Right lung (tissue), 10 donors: ENCODE results near the gene MYH15. TPM values are rescaled to one million over a fixed set of nuclear protein-coding genes. Genes with fewer than 3 reads are reported as not detected.

Source experiments
- DNase-seq, 2 donors: peaks; one replicate each; pipeline ENCODE4 v3.0.0-alpha.2; 2013
- long read RNA-seq, 8 donors: transcript quantifications; one replicate each; lab custom pipeline, GENCODE V29; 2026
- polyA plus RNA-seq, 5 donors: library from polyadenylated mRNA; unstranded; fragments of 120-200 nt; gene quantifications; one replicate each; pipeline versions ENCODE4 v1.2.1 to v1.2.3, GENCODE V29; 2013; ENCODE audit warnings: inconsistent platforms in 1 of 5, low replicate concordance in 1 of 5; ENCODE audit not compliant: insufficient read length in 5 of 5, insufficient read depth in 1 of 5

Gene MYH15
- polyA plus RNA-seq, result under 1 TPM; 0.29 to 0.51 (median 0.31) TPM
- long read RNA-seq, donor 1, result 0 reads
- long read RNA-seq, donor 2, result 0 reads
- long read RNA-seq, donor 3, result 0 reads
- long read RNA-seq, donor 4, result 0 reads
- long read RNA-seq, donor 5, result 0 reads
- long read RNA-seq, donor 6, result 0 reads
- long read RNA-seq, donor 7, result 0 reads
- long read RNA-seq, donor 8, result 0 reads

GRCh38 chr3:108510496-108510895, at the start of gene MYH15:
Gene MYH15, minus strand, starts transcription at chr3:108510596. Its CDS starts 66 bp downstream, at chr3:108510530.
- DNase-seq, result no peak

- no peak for DNase-seq
These were observed 45.7 kb upstream of the MYH15 start for GRCh38 chr3:108555966-108556581.

DNA sequence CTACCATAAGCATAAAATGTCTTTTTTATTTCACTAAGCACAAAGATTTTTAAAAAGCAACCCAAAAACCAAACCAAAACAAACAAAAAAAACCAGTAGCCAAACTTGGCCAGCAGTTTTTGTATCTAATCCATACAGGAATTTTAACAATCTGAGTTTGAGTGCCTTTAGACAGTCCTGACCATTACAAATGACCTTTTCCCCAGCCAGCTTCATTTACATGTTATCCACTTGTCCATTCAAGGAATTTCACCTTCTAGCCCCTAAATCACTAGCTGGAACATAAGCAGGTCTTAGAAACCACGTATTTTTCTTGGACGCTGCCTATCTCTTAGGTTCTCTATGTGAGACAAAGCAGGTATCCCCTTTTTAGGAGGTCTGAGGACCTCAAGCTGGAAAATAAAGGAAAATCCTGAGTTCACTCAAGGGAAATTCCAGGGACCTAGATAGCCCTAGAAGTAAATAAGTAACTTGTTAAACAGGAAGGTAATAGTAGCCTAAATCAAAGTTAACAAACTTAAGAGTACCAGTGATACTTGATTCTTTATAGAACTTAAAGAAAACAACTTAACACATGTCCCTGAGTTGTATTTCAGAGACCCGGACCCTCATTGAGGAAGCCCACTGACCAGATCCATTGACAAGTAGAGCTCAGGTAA, 44.6 kb upstream of the MYH15 start:
- no peak for DNase-seq

GRCh38 chr3:108554229-108554628, 43.8 kb upstream of the MYH15 start:
- DNase-seq, result no peak

- peak; percentile 20 to 48 for DNase-seq
These were observed 42.1 kb upstream of the MYH15 start for GRCh38 chr3:108552267-108553159.

- DNase-seq, result no peak
These were observed 38.5 kb upstream of the MYH15 start for GRCh38 chr3:108548886-108549285.

DNA sequence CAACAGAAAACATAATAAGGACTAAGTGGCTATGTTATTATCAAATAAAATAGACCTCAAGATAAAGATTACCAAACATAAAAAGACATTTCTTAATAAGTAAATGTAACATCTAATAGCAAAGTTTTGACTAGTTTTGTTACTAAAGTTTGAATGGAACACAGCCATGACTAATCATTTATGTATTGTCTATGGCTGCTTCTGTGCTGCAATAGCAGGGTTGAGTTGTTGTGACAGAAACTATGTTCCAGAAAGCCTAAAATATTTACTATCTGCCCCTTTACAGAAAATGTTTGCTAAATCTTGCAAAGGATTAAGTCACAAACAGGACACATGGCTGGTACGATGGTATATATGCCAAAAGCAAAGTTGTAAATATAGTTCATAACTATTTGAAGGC, 37.9 kb upstream of the MYH15 start:
- no peak for DNase-seq

- DNase-seq, result no peak
These were observed 36.3 kb upstream of the MYH15 start for GRCh38 chr3:108546692-108547091.

- peak; percentile 25 to 40 for DNase-seq
These were observed 35.9 kb upstream of the MYH15 start for GRCh38 chr3:108546247-108546646.

GRCh38 chr3:108538083-108538482, 27.7 kb upstream of the MYH15 start:
- no peak for DNase-seq

DNA sequence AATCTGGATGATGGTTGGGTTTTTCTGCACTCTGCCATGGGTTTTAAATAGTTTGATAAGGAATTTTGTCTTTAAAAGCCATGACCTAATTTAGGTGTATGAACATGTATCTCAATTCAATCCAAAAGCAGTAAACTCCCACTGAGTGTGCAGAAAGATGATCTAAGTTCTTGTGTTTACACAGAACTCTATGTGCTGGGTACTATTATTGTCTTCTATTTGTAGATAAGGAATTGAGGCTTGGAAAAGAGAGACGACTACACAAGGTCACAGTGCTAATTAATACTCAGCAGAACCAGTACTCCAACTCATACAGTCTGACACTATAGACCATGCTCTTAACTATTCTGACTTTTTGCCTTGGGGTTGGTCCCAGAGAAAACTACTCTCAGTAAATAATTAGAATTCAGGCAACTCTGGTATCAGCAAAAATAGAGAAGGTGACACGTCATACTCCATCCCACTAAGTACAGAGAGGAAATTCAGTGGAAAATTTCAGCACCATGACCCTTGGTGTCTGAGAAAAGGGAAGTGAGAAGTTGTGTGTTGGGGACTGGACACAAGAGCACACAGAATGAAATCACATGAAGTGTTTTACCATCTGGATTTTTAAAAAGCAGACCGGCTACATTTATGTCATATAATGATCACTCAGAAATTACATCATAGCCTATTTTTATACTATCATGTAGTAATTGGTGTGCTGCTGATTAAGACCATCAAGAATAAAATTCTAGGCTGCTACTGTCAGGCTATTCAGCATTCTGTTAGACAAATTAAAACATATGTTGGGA, 18.3 kb upstream of the MYH15 start:
- DNase-seq, result peak in 1 of 2 donors; percentile 24

GRCh38 chr3:108527817-108528216, 17.4 kb upstream of the MYH15 start:
- no peak for DNase-seq

GRCh38 chr3:108527109-108527508, 16.7 kb upstream of the MYH15 start:
- no peak for DNase-seq

DNA sequence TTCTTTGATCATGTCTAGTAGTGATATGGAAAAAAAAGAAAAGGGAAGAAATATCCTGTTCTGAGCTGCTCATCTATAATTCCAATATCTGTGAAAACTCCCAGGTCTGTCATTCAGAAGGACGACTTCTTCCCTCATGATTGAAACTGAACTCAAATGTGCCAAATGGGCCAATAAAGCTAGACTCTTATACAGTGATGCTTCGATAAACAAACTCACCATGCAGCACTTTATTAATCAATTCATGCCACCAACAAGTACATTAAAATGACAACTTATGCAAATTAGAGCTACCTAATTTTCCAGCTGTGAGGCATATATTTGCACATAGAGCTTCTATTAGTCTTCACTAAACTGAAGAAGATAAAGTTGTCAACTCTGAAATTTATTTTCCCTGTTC, 15.6 kb upstream of the MYH15 start:
- DNase-seq, result no peak

DNA sequence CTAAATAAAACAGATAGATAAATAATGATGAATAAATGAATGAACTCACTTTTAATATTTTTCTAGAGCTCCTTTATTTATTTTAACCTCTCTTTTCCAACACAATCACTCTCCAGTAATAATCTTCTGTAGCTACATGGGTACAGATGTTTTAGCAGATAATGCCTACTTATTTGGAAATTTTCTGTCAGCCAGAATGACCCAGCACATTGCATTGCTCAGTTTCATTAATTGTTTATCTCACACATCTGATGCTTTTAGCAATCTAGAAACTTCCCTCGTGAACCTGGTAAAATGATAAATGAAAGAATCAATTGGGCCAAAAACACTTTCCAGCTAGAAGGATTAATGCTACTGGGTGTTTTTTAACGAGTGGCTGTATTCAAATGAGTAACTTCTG, 14.9 kb upstream of the MYH15 start:
- no peak for DNase-seq

DNA sequence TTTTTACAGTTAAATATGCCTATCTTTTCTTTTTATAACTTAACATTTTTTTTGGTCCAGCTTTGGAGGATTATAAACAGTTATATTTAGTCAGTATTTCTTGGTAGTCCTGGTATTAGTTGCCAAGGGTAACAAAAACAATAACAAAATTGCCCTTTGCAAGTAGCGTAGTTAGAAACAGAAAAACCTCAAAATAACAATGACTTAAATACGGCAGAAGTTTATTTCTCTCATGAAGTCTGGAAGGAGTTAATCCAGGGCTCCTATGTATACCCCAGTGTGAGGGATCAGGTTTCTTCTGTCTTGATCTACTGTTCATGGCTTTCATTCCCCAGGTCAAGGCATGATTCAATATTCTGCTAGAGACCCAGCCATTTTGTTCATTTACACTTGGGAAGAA, 14.1 kb upstream of the MYH15 start:
- no peak for DNase-seq

DNA sequence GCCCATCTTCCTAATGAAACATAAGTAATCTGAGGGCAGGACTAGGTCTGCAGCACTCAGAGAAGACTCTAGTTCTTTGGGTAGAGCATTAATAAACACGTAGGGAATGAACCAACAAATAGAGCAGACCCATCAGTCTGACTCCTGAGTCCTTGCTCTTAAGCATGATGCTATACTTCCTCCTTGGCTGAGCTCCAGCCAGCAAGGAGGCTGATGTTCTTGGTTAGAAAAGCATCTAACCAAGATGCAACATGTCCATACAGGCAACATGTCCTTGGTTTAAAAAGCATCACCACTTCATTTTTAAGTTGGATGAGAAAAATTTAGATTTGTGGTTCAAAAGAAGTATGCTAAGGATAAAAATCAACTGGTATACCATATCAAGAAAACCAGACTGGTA, 8.5 kb upstream of the MYH15 start:
- DNase-seq, result no peak

GRCh38 chr3:108516881-108517280, 6.5 kb upstream of the MYH15 start:
- DNase-seq, result no peak

- no peak for DNase-seq
These were observed 3.6 kb upstream of the MYH15 start for GRCh38 chr3:108513961-108514360.

- DNase-seq, result no peak
These were observed 2.3 kb upstream of the MYH15 start for GRCh38 chr3:108512671-108513070.

DNA sequence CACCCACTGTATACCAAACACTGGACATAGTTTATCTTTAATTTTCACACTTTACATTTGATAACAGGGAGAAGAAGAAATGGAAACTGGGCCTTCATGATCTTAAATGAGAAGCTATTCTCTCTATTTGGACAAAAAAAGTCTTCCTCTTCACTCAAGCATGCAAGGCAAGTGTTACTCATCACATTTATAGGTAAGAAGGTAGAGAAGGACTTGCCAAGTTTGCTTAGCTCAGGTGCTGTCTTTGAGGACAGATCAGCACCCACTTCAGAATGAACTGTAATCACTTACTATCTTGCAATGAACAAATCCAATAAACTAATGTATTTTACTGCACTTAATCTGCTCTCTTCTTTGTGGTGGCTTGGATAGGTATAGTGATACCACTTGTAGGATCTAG, 1.1 kb upstream of the MYH15 start:
- DNase-seq, result no peak
